Mononuclear cell (primary cell): ENCODE data around the gene IQGAP2. TPM values are rescaled to one million over a fixed set of nuclear protein-coding genes. Genes with fewer than 3 reads are reported as not detected.
"Not testable (repeated sequence)": the region's sequence is repeated elsewhere in the genome, so short reads cannot be mapped to it uniquely, and the experiment has no call there.

Experiments used
- H3K27me3 ChIP-seq: 2 replicates; pipeline ENCODE4 v1.6.0; 2011; ENCODE audit warnings: low read length, control low read depth; ENCODE audit not compliant: insufficient read depth
- H3K4me1 ChIP-seq: 2 replicates; pipeline ENCODE4 v1.5.1; 2011; ENCODE audit warnings: mild to moderate bottlenecking, low read length, control low read depth; ENCODE audit not compliant: insufficient read depth
- H3K4me3 ChIP-seq: 2 replicates; pipeline ENCODE4 v1.5.1; 2011; ENCODE audit warnings: mild to moderate bottlenecking, low read length, moderate library complexity
- H3K9me3 ChIP-seq: 2 replicates; pipeline ENCODE4 v1.5.1; 2011; ENCODE audit warnings: low read depth, mild to moderate bottlenecking, control low read depth, low read length
- total RNA-seq: library from RNA; depleted of rRNA; stranded (reverse); fragments of >200 nt; gene quantifications from one replicate; pipeline ENCODE4 v1.2.3, GENCODE V29; 2012

The IQGAP2 gene
- total RNA-seq, 1 donor, result 75.0 TPM

DNA sequence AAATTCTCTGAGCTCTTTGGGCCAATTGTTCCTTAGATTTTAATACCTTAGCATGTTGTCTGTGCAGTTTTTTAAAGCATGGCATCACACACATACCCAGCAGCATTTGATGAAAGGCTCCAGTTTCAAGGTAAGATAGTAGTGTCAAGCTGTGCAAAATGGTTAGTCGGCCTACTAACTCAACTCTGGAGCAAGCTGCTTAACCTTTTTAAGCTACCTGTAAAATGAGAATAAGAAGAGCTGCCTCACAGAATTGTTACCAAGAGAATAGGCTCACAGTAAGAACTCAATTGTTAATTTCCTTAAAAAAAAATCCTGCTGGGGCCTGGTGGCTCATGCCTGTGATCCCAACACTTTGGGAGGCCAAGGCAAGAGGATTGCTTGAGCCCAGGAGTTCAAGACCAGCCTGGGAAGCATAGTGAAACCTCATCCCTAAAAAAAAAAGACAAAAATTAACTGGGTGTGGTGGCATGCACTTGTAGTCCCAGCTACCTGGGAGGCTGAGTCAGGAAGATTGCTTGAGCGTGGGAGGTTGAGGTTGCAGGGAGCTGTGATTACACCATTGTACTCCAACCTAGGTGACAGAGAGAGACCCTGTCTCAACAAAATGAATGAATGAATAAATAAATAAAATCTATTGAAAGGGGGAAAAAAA is 96.5 kb downstream of the IQGAP2 start:
- Histone ChIP-seq H3K4me1 (peaks cover 13% of the 10 kb centered on the region), H3K9me3 (no peaks in the 10 kb centered on the region), H3K27me3 (no peaks in the 10 kb centered on the region), H3K4me3 (no peak overlapping the region)

DNA sequence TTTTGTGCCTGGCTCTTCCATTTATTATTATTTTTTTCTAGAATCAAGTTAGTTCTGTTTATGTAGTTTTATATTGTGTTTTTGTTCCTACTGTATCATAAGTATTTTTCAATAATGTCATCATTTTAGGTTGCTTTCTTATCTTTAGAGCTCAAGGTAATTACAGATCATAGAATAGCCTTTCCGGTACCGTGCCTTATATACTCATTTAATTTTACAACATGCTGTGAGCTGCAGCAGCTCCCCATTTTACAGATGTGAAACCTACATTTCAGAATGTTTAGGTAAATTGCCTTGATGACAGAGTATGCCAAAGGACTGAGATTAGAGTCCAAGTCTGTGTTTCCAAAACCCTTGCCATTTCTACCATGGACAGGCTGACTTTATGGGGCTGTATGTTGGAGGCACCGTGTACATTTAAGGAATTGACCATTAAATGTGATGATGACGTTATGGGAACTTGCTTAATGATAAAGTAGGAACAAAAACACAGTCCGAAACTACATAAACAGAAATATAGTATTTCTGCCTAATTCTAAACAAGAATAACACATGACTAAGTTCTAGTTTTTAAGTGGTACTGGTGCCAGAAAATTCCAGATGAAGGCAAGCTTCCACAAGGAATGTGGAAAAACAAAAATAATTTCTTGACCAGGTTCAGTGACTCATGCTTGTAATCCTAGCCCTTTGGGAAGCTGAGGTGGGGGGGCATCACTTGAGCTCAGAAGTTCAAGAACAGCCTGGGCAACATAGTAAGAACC is 97.7 kb downstream of the IQGAP2 start:
- Histone ChIP-seq H3K4me1 (peaks cover 16% of the 10 kb centered on the region), H3K27me3 (no peaks in the 10 kb centered on the region), H3K9me3 (no peaks in the 10 kb centered on the region), H3K4me3 (no peak overlapping the region)

DNA sequence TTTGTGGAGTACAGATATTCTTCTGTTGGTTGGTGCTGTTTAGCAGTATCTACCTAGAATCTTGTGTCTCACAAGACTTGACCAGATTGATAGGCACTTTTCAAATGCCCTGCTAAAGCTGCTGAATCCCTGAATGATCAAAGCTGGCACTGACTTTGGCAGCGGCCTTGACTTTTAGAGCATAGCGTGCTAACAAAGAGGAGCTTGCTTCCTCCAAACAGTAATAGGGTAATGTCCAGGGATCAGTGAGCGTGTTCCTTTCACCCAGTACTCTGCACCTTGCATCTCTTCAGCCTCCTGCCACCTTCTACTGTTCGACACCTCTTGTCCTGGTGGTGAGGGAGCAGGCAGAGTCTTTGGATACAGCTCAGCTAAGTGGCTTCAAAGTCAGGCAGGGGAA is 100.8 kb downstream of the IQGAP2 start:
- no peaks in the 10 kb centered on the region for H3K9me3 ChIP-seq
- H3K27me3 ChIP-seq, result no peaks in the 10 kb centered on the region
- H3K4me1 ChIP-seq, result peaks cover 19% of the 10 kb centered on the region
- H3K4me3 ChIP-seq, result no peak overlapping the region

DNA sequence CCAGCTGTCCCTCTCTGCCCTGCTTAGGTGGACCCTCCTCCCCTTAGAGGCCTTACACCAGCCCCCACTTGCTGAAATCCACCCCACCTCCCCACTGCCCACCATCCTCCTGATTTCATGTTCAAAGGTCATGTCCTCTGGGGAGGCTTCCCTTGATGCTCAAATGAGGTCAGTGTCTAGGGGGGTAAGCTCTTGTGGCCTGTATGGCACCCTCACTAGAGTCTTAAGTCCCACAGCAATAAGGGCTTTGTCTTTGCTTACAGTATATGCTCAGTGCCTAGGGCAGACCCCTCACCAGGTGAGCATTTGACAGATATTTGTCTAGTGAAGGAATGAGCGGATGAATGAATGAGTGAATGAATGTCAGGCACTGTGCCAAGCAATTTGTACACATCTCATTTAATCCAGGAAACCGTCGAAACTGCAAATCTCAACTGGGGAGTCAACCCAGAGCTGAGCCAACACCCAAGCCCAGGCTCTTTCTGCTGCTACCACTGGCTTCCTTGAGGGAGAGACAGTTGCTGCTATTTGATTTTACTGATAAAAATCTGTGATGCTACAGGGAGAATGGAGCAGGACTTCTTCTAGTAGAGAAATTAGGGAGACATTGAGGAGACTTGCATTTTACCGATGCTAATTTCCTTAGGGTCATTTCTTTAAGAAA is 101.9 kb downstream of the IQGAP2 start:
- Histone ChIP-seq H3K9me3 (no peaks in the 10 kb centered on the region), H3K4me3 (no peak overlapping the region), H3K4me1 (peaks cover 15% of the 10 kb centered on the region), H3K27me3 (no peaks in the 10 kb centered on the region)

DNA sequence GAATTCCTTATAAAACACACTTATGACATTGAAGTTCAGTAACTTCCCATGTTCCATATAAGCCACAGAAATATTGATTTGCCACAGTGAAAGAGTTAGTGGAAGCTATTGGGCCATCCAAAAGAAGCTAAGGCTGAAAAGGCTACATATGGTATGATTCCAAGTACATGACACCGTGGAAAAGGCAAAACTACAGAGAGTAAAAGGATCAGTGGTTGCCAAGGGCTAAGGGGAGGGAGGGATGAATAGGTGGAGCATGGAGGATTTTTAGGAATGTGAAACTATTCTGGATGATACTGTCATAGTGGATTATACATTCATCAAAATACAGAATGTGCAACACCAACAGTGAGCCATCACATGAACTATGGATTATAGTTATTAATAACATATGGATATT is 110.4 kb downstream of the IQGAP2 start:
- Histone ChIP-seq H3K4me3 (no peak overlapping the region), H3K27me3 (no peaks in the 10 kb centered on the region), H3K9me3 (no peaks in the 10 kb centered on the region), H3K4me1 (no peaks in the 10 kb centered on the region)

DNA sequence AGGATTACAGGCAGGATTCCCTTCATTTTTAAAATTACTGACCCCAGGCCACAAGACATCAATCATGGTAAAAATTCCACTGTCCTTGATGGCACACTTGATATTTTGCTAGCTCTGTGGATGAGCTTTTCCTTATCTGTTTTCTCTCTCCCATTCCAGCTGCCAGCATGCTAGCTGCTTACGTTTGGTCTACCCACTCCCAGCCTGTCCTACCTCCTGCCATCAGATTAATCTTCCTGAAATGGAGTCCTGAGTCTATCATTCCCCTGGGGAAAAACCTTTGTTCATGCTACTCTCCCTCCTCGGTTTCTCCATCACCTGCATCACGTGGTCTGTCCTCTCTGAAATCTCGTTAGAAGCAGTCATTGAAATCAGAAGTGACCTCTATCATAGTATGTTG is 111.2 kb downstream of the IQGAP2 start:
- Histone ChIP-seq H3K27me3 (no peaks in the 10 kb centered on the region), H3K4me1 (no peaks in the 10 kb centered on the region), H3K9me3 (no peaks in the 10 kb centered on the region), H3K4me3 (no peak overlapping the region)

DNA sequence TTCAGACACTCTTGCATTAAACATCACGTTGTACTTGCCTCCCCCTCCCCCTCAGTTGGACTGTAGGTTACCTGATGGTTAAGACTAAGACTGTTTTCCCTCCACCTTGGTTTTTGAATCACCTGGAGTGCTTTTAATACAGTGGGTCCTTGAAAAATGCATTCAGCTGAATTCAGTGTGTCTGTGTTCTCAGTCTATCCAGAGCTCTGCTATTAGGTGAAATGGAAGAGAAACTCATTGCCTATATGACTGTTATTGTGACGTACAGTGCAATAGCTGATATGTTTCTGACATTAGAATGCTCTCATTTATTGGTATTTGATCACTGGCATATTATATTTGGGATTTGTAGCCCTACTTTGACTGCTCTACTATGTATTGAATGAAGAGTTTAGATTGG is 111.6 kb downstream of the IQGAP2 start:
- Histone ChIP-seq H3K9me3 (no peaks in the 10 kb centered on the region), H3K27me3 (no peaks in the 10 kb centered on the region), H3K4me1 (no peaks in the 10 kb centered on the region), H3K4me3 (no peak overlapping the region)

DNA sequence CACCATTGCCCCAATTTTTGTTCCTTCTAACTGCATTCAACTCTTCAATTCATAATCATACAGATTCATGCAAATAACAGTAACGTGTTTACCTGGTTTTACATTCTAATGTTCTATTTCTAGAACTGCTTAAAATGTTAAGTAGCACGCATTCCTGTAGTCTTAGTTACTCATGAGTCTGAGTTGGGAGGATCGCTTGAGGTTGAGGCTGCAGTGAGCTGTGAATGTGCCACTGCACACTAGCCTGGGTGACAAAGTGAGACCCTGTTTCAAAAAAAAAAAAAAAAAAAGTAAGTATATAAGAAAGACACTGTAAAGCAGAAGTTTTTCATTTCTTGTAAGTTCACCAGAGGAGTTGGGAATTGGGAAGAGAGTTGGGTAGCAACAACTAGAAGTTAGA is 114.2 kb downstream of the IQGAP2 start:
- Histone ChIP-seq H3K4me3 (no peak overlapping the region), H3K27me3 (no peaks in the 10 kb centered on the region), H3K9me3 (no peaks in the 10 kb centered on the region), H3K4me1 (peaks cover 10% of the 10 kb centered on the region)

DNA sequence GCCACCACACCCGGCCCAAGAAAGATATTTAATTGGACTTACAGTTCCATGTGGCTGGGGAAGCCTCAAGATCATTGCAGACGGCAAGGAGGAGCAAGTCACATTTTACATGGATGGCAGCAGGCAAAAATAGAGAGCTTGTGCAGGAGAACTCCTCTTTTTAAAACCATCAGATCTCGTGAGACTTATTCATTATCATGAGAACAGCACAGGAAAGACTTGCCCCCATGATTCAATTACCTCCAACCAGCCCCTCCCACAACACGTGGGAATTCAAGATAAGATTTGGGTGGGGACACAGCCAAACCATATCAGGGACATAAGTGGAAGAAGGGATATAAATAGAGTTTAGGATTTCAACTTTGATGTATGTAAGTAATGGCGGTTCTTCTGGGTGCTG is 115.2 kb downstream of the IQGAP2 start:
- not testable (repeated sequence) for H3K4me3 ChIP-seq, H3K27me3 ChIP-seq, H3K9me3 ChIP-seq
- H3K4me1 ChIP-seq, result peaks cover 10% of the 10 kb centered on the region

DNA sequence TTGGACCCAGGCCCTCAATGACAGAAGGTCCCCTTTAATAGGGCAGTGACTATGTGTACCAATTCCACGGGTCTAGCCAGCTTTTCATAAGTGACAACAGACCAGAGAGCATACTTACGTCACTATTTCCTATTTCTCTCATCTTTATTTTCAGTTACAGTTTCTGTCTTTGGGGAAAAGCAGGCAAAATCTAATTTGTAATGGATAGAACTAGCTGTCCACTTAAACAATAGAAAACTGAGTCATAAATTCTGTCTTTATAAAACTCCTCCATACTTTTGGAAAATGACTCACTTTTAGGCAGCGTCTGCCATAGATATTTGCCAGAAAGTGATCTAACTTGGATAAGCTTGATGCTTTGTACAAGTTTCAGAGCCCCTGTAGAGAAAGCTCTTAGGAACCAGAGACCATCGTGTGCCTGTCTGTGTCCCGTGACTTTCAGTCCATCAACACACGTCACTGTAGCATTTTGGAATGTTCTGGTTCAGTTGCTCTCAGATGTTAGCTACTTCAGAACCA is 118.2 kb downstream of the IQGAP2 start:
- Histone ChIP-seq H3K9me3 (no peaks in the 10 kb centered on the region), H3K27me3 (no peaks in the 10 kb centered on the region), H3K4me3 (no peak overlapping the region), H3K4me1 (peaks cover 10% of the 10 kb centered on the region)

DNA sequence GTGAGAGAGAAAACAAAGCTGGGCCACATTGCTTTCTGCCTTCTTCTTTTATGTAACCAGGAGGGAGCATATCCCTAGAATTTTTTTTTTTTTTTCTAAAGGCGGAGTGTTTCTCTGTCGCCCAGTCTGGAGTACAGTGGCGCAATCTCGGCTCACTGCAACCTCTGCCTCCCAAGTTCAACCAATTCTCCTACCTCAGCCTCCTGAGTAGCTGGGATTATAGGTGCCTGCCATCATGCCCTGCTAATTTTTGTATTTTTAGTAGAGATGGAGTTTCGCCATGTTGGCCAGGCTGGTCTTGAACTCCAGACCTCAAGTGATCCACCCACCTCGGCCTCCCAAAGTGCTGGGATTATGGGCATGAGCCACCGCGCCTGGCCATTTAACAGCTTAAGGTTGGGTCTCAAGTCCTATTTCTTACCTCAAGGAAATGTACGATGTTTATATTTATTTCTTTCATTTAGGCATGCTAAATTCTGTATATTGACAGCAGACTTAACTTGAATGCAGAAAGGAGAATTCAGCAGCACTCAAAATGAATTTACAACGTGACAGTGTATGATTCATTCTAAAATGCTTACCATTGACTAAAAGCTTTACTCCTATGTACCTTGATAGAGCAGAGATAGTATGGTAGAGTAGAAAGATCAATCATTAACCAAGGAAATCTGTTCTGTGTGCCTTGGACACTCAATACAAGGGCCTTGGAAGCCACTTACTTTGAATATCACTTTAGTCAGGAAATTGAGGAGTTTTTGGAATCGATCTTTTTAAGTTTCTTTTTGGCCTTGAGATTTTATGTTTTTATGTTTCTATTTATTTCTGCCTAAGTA is 119.2 kb downstream of the IQGAP2 start:
- Histone ChIP-seq H3K9me3 (no peaks in the 10 kb centered on the region), H3K27me3 (no peaks in the 10 kb centered on the region), H3K4me3 (no peak overlapping the region), H3K4me1 (peaks cover 15% of the 10 kb centered on the region)

DNA sequence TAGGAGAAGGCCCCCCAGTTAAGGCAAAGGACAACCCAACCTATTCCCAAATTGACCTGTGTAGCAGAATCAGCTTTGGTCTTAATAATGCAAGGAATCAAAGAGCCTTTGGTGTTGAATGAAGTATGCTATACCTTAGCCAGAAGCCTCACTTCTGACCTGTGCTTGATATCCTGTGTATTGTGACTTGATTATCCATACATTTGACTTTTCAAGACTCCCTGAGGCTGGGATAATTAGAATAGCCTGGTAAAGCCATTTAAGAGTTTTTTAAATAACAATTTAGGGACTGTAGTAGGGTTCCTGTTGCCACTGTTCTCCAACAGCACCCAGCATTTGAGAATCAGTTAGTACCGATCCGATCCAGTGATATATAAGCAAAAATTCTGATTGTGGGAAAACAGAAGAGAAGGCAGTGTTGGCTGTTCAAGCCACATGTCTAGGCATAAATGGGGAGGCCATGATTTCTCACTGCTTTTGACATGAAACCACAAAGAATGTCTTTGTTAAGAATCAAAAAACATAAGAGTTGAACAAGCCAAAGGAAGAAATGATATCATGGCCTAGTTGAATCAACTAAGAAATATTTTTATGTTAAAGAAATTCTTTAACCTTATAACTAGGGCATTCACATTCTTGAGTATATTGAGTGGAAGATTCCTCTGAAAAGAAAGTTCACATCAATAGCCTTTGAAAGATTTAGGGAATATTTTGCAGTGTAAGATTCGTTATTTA is 121.2 kb downstream of the IQGAP2 start:
- Histone ChIP-seq H3K27me3 (no peaks in the 10 kb centered on the region), H3K4me3 (no peak overlapping the region), H3K4me1 (peaks cover 16% of the 10 kb centered on the region), H3K9me3 (no peaks in the 10 kb centered on the region)

DNA sequence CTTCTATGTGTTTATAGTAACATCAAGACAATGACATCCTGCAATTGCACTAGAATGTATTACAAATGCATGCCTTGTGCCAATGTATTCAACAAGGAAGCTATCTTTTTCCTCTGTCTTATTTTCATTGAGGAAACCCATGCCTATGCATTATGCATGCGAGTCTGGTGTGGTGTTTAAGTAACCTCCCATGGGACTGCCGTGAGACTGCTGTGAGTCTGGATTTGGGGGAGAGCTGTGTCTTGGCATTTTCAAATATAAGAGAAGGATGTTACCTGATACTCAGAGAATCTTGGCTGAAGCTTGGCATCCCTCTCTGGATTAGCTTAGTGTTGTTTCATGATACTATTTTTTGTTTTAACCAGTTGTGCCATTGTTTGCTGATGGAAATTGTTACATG is 121.8 kb downstream of the IQGAP2 start:
- H3K4me3 ChIP-seq, result no peak overlapping the region
- H3K9me3 ChIP-seq, result no peaks in the 10 kb centered on the region
- H3K27me3 ChIP-seq, result no peaks in the 10 kb centered on the region
- H3K4me1 ChIP-seq, result peaks cover 18% of the 10 kb centered on the region

DNA sequence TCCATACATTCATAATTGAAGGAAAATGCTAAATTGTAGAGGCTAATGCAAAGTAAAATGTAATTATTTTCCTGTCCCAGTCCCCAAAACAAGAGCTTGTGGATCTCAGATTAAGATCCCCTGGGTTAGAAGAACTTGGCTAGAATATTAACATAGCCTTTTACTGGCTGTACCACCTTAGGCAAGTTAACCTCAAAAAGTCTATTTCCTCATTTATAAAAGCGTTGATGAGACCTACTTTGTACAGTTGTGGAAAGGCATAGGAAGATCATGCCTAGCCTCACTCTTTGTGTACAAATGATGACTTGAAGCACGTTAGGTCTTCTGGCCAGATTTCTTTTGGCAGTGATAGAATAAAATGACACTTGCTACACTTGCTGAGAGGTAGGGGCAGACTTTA is 122.9 kb downstream of the IQGAP2 start:
- Histone ChIP-seq H3K4me1 (peaks cover 14% of the 10 kb centered on the region), H3K9me3 (no peaks in the 10 kb centered on the region), H3K27me3 (no peaks in the 10 kb centered on the region), H3K4me3 (no peak overlapping the region)
